A673 (cell line): ENCODE measurements around the gene LRRC8D. TPM values are rescaled to one million over a fixed set of nuclear protein-coding genes. Genes with fewer than 3 reads are reported as not detected.
A peak's percentile ranks its signal among the peaks of the same experiment; 100 is the strongest.
"Not testable (repeated sequence)": the region's sequence is repeated elsewhere in the genome, so short reads cannot be mapped to it uniquely, and the experiment has no call there.

Experiments used
- BruUV-seq: library from RNA; stranded (reverse); fragments of 400-500 nt; replicated peaks from 2 replicates; lab custom pipeline; 2021; lab: Mats Ljungman, UMichigan
- CTCF ChIA-PET: fragments of 300-600 bp; sonication (Branson Sonifier 250); formaldehyde crosslinking; loops from one replicate; lab custom pipeline; 2022; ENCODE audit warnings: antibody characterized with exemption; lab: Charles Lee
- POLR2A ChIA-PET: fragments of 300-600 bp; sonication (Branson Sonifier 250); formaldehyde crosslinking; loops from one replicate; lab custom pipeline; 2022; ENCODE audit warnings: antibody characterized with exemption; ENCODE audit not compliant: low non-redundant PET; lab: Charles Lee
- DNase-seq: peaks from one replicate; pipeline ENCODE4 v3.0.0-alpha.2; 2015; ENCODE audit warnings: low spot score
- H3K27ac ChIP-seq: fragments of 200-600 bp; sonication (generic); 2 replicates; pipeline ENCODE4 v1.5.1; 2016; ENCODE audit warnings: mixed run types, low read depth, mild to moderate bottlenecking, mixed read lengths, antibody characterized with exemption, low read length; ENCODE audit not compliant: poor library complexity, severe bottlenecking
- H3K27me3 ChIP-seq: fragments of 200-600 bp; sonication (generic); replicated peaks from 2 replicates; pipeline ENCODE4 v1.6.1; 2017; ENCODE audit warnings: mixed run types, low read depth, mild to moderate bottlenecking, mixed read lengths, antibody characterized with exemption, low read length; ENCODE audit not compliant: insufficient read depth, poor library complexity
- H3K36me3 ChIP-seq: fragments of 200-600 bp; sonication (generic); 2 replicates; pipeline ENCODE4 v1.6.1; 2016; ENCODE audit warnings: mixed run types, mild to moderate bottlenecking, mixed read lengths, antibody characterized with exemption, low read length; ENCODE audit not compliant: insufficient read depth, poor library complexity, severe bottlenecking
- H3K4me1 ChIP-seq: fragments of 200-600 bp; sonication (generic); 2 replicates; pipeline ENCODE4 v1.6.1; 2017; ENCODE audit warnings: mixed run types, mild to moderate bottlenecking, mixed read lengths, antibody characterized with exemption, low read length; ENCODE audit not compliant: insufficient read depth, poor library complexity, severe bottlenecking
- H3K4me3 ChIP-seq: fragments of 200-600 bp; sonication (generic); 2 replicates; pipeline ENCODE4 v1.5.1; 2016; ENCODE audit warnings: low read depth, mixed run types, mild to moderate bottlenecking, mixed read lengths, low read length; ENCODE audit not compliant: poor library complexity, severe bottlenecking
- H3K9me3 ChIP-seq: fragments of 200-600 bp; sonication (generic); 2 replicates; pipeline ENCODE4 v1.6.1; 2016; ENCODE audit warnings: mixed run types, low read depth, mild to moderate bottlenecking, mixed read lengths, antibody characterized with exemption, low read length; ENCODE audit not compliant: poor library complexity, severe bottlenecking
- EZH2 ChIP-seq: fragments of 200-600 bp; sonication (generic); IDR thresholded peaks from 2 replicates; pipeline ENCODE4 v1.6.1; 2017; ENCODE audit warnings: borderline replicate concordance, low read depth, mild to moderate bottlenecking, mixed read lengths, antibody characterized with exemption, low read length; ENCODE audit not compliant: poor library complexity, severe bottlenecking
- intact Hi-C: fragments of 100-400 bp; cut with micrococcal nuclease; formaldehyde crosslinking; loops from one replicate; pipeline ENCODE4 v1.10.0; 2022; ENCODE audit not compliant: unreplicated experiment
- total RNA-seq: library from RNA; stranded (reverse); gene quantifications from 2 replicates; pipeline ENCODE4 v1.2.3, GENCODE V29; 2021
- TF ChIP-seq, protein P1 (sequence below): fragments of 300-800, 200-600 bp; sonication (generic); conservative IDR thresholded peaks from 2 replicates; pipeline ENCODE4 v1.5.1; 2017; ENCODE audit warnings: low read depth, mild to moderate bottlenecking, antibody characterized with exemption, low read length, moderate library complexity, mixed read lengths

LRRC8D gene
- total RNA-seq, 1 experiment from 2014 or later, result 59.4 TPM

DNA sequence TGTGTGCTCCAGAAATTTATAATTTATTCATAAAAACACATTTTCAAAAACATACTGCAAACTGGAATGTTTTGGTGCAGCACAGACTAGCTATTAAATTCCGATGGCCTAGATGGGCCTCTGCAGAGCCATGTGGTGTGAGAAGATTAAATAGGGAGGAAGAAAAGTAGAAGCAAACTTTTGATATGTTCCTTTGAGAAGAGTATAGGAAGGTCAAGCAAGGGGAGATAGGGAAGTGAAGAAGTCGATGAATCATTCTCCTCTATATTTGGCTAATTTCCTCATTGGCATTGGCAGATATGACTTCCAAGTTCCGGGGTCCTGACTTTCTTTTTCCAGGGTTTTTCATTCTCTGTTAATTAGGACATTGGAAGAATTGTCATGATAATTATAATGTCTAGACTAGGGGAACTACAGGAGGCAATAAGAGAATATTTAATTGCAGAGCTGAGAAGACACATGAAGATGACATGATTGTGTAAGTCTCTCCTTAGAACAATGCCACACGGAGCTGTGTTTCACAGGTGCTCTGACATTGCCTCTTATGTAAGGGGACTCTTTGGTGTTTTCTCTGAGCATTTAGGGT is 154.8 kb downstream of the LRRC8D start:
- no peaks in the 10 kb centered on the region for H3K36me3 ChIP-seq
- CTCF ChIA-PET, result no interaction called here
- no peak for DNase-seq
- no peaks in the 10 kb centered on the region for H3K4me1 ChIP-seq
- H3K27ac ChIP-seq, result no peak overlapping the region
- no peaks in the 10 kb centered on the region for H3K9me3 ChIP-seq
- no TSS peak for BruUV-seq
- POLR2A ChIA-PET, result no interaction called here
- H3K4me3 ChIP-seq, result no peak overlapping the region
- intact Hi-C loops, result no loop called here
- no peak for TF ChIP-seq EZH2
- TF ChIP-seq, protein P1, sequence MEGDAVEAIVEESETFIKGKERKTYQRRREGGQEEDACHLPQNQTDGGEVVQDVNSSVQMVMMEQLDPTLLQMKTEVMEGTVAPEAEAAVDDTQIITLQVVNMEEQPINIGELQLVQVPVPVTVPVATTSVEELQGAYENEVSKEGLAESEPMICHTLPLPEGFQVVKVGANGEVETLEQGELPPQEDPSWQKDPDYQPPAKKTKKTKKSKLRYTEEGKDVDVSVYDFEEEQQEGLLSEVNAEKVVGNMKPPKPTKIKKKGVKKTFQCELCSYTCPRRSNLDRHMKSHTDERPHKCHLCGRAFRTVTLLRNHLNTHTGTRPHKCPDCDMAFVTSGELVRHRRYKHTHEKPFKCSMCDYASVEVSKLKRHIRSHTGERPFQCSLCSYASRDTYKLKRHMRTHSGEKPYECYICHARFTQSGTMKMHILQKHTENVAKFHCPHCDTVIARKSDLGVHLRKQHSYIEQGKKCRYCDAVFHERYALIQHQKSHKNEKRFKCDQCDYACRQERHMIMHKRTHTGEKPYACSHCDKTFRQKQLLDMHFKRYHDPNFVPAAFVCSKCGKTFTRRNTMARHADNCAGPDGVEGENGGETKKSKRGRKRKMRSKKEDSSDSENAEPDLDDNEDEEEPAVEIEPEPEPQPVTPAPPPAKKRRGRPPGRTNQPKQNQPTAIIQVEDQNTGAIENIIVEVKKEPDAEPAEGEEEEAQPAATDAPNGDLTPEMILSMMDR, result no peak
- no peaks in the 10 kb centered on the region for H3K27me3 ChIP-seq

DNA sequence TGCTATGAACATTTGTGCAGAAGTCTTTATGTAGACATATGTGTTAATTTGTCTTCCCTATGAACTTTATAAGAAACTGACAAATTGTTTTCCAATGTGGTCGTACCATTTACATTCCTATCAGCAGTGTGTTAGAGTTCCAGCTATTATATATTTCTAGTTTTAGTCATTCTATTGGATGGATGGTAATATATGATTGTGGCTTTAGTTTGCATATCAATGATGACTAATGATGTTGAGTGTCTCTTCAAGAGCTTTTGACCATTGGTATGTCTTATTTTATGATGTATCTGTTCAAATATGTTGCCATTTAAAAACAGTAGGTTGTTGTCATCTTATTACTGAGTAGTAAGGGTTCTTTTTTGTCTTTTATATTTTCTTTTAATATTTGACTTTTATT is 157.9 kb downstream of the LRRC8D start:
- POLR2A ChIA-PET, result no interaction called here
- H3K4me3 ChIP-seq, result no peak overlapping the region
- DNase-seq, result no peak

DNA sequence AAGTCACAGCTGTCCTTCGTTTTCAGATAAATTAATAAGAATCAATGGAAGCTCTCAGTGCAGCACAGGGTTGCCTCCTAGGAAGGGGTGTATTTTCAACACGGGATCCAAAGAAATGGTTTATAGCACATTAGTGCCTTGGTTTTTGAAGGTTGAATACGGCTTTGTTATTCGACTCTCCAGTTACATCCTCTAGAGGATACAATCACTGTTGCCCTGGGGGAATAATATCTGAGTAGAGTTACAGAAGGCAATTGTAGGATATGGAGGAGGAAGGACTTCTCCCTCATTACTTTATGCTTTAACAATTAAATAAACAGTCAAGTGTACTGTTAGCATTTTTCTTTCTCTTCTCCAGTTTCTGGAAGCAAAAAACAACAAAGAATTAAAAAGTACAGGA is 159.8 kb downstream of the LRRC8D start:
- ChIA-PET CTCF (no interaction called here), POLR2A (no interaction called here)
- Histone ChIP-seq H3K4me3 (no peak overlapping the region), H3K27me3 (no peaks in the 10 kb centered on the region), H3K36me3 (no peaks in the 10 kb centered on the region), H3K4me1 (peaks cover 7% of the 10 kb centered on the region), H3K27ac (no peak overlapping the region), H3K9me3 (no peaks in the 10 kb centered on the region)
- TF ChIP-seq EZH2, result no peak
- TF ChIP-seq, protein P1, result no peak
- DNase-seq, result peak; percentile 70
- intact Hi-C loops, result loop anchor here (10.0 kb wide), 1 partner anchor 346 kb away; the partner anchor contains the start of gene LRRC8C
- no TSS peak for BruUV-seq

More for the DNA sequence above, 157.9 kb downstream of the LRRC8D start:
- intact Hi-C loops, result no loop called here
- H3K9me3 ChIP-seq, result no peaks in the 10 kb centered on the region
- CTCF ChIA-PET, result no interaction called here
- TF ChIP-seq, protein P1, result no peak
- TF ChIP-seq EZH2, result no peak
- no TSS peak for BruUV-seq
- H3K27me3 ChIP-seq, result no peaks in the 10 kb centered on the region
- no peak overlapping the region for H3K27ac ChIP-seq
- no peaks in the 10 kb centered on the region for H3K4me1 ChIP-seq
- H3K36me3 ChIP-seq, result no peaks in the 10 kb centered on the region

DNA sequence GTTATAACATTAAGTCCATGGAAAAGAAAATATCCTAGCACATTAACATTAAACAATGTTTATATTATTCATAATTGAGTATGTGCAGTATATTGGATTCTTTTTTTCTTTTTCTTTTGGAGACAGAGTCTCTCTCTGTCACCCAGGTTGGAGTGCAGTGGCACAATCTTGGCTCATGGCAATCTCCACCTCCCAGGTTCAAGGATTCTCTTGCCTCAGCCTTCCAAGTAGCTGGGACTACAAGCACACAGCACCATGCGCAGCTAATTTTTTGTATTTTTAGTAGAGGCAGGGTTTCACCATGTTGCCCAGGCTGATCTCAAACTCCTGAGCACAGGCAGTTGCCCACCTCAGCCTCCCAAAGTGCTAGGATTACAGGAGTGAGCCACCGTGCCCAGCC is 162.0 kb downstream of the LRRC8D start:
- intact Hi-C loops, result loop anchor here (10.0 kb wide), 1 partner anchor 348 kb away; the partner anchor contains the start of gene LRRC8C
- POLR2A ChIA-PET, result interaction anchor here (0.7 kb wide), 1 partner anchor 11 kb away, joined by 3 read pairs; no protein-coding TSS in a partner anchor
- H3K9me3 ChIP-seq, BruUV-seq, H3K36me3 ChIP-seq, H3K27me3 ChIP-seq, H3K27ac ChIP-seq, CTCF ChIA-PET, DNase-seq, H3K4me3 ChIP-seq: not testable (repeated sequence)
- peaks cover 23% of the 10 kb centered on the region for H3K4me1 ChIP-seq

DNA sequence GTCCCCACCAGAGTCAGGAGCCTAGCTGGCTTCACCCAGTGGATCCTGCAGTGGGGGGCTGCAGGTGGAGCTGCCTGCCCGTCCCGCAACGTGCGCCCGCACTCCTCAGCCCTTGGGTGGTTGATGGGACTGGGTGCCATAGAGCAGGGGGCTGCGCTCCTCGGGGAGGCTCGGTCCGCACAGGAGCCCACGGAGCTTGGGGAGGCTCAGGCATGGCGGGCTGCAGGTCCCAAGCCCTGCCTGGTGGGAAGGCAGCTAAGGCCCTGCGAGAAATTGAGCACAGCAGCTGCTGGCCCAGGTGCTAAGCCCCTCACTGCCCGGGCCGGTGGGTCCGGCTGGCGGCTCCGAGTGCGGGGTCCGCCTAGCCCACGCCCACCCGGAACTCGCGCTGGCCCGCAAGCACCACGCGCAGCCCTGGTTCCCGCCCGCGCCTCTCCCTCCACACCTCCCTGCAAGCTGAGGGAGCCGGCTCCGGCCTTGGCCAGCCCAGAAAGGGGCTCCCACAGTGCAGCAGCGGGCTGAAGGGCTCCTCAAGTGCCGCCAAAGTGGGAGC is 163.8 kb downstream of the LRRC8D start:
- POLR2A ChIA-PET, DNase-seq, H3K27me3 ChIP-seq, H3K4me3 ChIP-seq, H3K36me3 ChIP-seq, BruUV-seq, CTCF ChIA-PET, H3K27ac ChIP-seq, H3K9me3 ChIP-seq: not testable (repeated sequence)
- H3K4me1 ChIP-seq, result peaks cover 23% of the 10 kb centered on the region
- intact Hi-C loops, result loop anchor here (5.0 to 10.0 kb wide), 2 partner anchors 162 to 350 kb away; partner anchors contain the start of genes LRRC8C and LRRC8D
